ENCODE data around the gene RERE.
"Not testable (repeated sequence)": the region's sequence is repeated elsewhere in the genome, so short reads cannot be mapped to it uniquely, and the experiment has no call there.

RERE gene

GRCh38 chr1:8841395-8841794, 24.0 kb upstream of the RERE start:
- no peak for DNase-seq

GRCh38 chr1:8839990-8840389, 22.6 kb upstream of the RERE start:
- DNase-seq = no peak

DNA sequence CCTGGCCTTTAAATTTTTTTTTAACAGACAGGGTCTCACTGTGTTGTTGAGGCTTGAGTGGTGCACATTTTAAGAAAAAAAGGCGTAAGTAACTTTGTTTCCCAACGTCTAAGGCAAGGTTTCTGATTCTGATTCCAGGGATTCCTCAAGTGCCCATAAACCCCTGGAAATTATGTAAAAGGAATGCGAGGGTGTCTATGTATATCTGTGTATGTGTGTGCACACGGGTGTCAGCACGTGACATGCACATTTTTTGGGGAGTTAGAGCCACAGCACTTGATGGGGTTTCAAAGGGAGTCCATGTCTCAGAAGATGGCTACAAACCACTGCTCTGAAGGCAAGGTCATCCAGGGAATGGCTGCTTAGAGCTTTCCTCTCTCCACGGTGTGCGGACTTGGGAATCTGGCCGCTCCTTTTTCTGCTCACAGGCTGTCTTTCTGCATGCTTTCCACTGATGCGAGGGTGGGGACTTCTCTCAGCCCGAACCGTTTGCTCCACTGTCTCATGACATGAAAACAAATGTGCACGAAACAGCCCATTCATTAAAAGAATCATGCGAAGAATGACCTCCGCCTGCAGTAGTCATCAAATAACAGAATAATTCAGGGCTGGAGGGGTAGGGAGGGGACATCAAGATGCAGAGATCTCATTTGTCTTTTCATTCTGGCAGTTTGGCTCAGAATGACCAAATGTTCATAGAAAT, 18.7 kb upstream of the RERE start:
- no peak for DNase-seq

DNA sequence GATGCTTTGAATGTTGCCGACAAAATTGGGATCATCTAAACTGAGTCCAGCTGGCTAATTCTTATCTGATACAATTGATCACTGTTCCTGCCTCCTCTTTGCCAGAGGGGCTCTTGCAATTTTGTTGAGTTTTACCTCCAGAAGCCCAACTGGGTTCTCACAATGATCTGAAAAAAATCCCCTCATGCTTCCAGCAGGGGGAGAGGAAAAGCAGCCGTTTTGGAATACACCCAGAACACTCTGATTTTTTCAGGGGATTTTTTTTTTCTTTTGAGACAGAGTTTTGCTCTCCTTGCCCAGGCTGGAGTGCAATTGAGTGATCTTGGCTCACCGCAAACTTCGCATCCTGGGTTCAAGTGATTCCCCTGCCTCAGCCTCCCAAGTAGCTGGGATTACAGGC, 13.9 kb upstream of the RERE start:
- no peak for DNase-seq

DNA sequence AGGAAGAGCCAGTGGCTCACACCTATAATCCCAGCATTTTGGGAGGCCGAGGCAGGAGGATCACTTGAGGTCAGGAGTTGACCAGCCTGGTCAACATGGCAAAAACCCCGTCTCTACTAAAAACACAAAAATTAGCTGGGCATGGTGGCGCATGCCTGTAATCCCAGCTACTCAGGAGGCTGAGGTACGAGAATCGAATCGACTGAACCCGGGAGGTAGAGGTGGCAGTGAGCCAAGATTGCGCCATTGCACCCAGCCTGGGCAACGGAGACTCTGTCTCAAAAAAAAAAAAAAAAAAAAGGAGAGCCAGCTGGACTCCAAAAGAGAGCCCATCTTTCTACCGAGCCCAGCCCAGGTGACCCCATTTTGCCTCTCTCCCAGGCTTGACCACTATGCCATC, 13.3 kb upstream of the RERE start:
- not testable (repeated sequence) for DNase-seq

DNA sequence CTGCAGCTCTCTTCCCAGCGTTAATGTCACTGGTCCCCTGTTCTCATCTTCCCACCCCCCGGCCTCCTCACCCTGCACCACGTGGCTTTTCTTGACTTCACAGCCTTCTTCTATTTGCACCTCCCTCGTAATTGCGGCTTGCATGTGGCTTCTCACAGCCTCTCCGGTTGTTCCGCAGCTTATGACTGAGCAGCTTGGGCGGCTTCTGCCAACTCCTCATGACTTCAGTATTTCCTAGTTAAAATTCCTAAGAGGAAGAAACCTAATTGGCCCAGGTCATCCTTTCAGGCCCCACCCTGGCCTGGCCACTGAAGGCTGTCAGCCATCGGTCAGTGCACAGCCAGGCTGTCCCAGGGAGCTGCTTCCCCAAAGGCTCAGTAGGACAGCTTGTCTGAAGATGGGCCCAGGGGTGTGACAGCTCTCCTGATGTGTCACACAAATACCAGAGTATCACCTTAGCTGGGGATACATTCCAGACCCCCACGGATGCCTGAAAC, 8.6 kb upstream of the RERE start:
- no peak for DNase-seq

GRCh38 chr1:8823295-8823664, 5.8 kb upstream of the RERE start:
- no peak for DNase-seq

- peak; percentile 60 to 89 (median 73) for DNase-seq
These were observed 5.2 kb upstream of the RERE start for GRCh38 chr1:8822373-8823294.

GRCh38 chr1:8821084-8821483, 3.6 kb upstream of the RERE start:
- peak in 2 of 4 experiments; percentile 26 to 32 for DNase-seq

- not testable (repeated sequence) for DNase-seq
These were observed 1.3 kb upstream of the RERE start for GRCh38 chr1:8818789-8819188.

DNA sequence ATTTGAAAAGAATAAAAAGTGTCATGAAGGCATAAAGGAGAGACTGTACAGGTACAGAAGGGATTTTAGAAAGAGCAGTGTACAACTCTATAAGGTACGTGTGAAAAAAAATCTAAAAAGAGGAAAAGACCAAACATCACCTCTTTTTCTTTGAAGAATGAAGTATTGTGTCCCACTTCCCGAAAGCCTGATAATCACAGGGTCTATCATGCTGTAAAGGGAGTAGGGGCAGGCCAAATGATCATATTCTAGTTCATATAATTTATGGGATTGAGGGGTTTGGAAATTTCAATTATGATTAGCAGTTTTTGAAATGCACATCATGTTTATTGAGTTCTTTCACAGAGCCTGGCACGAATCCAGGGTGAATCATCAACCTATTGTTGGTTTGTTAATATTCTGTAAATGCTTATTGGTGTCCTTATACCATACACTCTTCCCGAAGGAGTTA, 910 bp upstream of the RERE start:
- DNase-seq = peak; percentile 44 to 67 (median 58)

- DNase-seq = peak; percentile 5 to 39 (median 31)
These were observed 519 bp downstream of the RERE start for GRCh38 chr1:8816831-8817411.

- DNase-seq = peak in 1 of 4 experiments; percentile 19
These were observed 1.2 kb downstream of the RERE start for GRCh38 chr1:8816264-8816663.

- DNase-seq = peak in 1 of 4 experiments; percentile 13
These were observed 1.8 kb downstream of the RERE start for GRCh38 chr1:8815582-8816151.

DNA sequence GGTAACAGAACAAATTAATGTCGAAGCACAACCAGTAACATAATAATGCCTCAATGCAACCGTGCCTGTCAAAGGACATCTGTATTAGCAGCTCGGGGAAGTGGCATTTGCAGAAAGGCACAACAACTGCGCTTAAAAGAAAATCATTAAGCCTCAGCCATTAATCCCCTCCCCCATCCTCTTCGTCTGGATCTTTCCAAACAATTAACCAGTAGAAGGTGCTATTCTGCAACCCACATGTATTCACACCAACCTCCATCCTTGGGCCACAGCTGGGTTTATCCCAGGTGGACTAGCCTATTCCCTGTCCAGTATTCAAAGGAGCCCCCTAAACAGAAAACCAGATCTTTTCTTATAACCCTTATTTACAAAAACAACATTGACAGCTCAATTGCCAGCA, 2.6 kb downstream of the RERE start:
- DNase-seq = peak in 2 of 4 experiments; percentile 12

- DNase-seq = no peak
These were observed 3.4 kb downstream of the RERE start for GRCh38 chr1:8813991-8814390.

DNA sequence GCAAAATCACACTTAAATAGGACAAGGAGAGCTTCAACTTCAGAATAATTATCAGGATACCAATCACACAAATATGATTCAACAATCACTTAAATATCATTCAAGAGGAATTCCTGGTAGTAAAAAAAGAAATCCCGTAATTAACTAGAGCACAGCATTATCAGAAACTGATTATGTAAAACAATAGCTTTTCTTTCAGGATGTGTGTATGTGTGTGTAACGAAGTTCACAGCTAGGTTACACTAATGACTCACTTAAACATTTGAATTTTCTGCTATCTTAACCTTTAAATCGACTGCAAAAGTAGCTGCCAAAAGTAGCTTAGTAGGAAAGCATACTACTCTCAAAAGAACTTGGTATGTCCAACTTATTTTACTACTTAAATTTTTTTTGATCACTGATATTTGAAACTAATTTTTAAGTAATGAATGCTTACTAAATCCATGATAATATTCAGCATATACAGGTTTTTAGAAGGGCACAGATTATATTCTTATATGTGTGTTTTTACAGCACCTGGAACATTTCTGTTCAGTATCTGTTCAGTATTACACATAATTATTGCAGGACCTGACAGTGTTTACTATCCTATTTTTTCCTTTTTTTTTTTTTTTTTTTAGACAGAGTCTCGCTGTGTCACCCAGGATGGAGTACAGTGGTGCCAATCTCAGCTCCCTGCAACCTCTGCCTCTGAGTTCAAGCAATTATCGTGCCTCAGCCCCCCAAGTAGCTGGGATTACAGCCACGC, 4.2 kb downstream of the RERE start:
- no peak for DNase-seq

DNA sequence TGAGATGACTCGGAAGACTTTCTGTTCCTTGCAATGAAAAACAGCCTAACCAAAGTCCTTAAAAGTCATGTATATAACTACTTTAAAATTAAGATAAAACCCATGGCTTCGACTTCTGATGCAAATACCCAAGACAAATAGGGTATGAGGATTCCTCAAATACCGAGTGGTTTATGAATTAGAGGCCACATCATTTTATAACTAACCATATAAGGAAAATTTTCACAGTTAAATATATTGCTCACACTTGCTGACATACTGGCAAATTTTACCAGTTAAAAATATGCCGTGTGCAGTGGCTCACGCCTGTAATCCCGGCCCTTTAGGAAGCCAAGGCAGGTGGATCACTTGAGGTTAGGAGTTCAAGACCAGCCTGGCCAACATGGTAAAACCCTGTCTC, 5.4 kb downstream of the RERE start:
- no peak for DNase-seq

DNA sequence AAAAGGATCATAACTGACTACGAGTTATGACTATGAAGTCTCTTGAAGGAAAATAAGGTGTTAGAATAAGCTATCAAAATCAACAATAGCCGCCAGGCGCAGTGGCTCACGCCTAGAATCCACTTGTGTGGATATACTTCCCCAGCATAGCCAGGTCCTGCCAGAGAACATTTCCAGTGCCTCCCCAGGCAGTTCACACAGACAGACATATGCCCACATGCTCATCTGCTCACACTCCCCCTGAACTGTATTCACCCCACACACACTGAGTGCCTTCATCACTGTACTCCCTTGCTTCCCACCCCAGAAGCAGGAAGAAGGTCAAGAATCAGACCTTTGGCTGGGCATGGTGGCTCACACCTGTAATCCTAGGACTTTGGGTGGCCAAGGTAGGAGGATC, 6.5 kb downstream of the RERE start:
- no peak for DNase-seq

GRCh38 chr1:8809342-8809736, 8.1 kb downstream of the RERE start:
- no peak for DNase-seq

GRCh38 chr1:8807004-8807403, 10.4 kb downstream of the RERE start:
- no peak for DNase-seq

- no peak for DNase-seq
These were observed 17.0 kb downstream of the RERE start for GRCh38 chr1:8800416-8800815.
